GM18520 (cell line): ENCODE results near the gene PCA3.

Experiments
- ATAC-seq: cut with Tn5 transposase; IDR thresholded peaks from one replicate; pipeline ENCODE4 v1.9.1; 2021; ENCODE audit not compliant: unreplicated experiment

The PCA3 gene

DNA sequence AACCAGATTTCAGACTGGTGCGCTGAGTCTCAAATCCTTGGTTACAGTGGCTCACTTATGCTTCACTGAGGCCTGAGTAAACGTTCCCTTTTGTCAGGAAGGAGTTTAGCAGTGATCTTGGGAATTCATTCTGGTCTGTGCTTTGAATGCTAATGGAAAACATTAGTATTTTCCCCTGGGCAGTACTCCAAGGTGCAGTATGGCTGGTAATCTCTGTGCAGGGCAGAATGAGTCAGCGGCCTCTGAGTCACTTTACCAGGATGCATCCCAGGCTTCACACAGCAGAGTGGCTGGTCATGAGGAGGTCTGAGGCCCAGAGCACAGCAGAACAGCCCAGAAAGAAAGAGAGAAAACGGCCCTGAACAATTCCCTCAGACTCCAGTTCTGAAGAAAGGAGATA, 54.0 kb downstream of the PCA3 start:
- ATAC-seq = no peak

- ATAC-seq = no peak
Measured at GRCh38 chr9:76820431-76820830, 56.2 kb downstream of the PCA3 start.

DNA sequence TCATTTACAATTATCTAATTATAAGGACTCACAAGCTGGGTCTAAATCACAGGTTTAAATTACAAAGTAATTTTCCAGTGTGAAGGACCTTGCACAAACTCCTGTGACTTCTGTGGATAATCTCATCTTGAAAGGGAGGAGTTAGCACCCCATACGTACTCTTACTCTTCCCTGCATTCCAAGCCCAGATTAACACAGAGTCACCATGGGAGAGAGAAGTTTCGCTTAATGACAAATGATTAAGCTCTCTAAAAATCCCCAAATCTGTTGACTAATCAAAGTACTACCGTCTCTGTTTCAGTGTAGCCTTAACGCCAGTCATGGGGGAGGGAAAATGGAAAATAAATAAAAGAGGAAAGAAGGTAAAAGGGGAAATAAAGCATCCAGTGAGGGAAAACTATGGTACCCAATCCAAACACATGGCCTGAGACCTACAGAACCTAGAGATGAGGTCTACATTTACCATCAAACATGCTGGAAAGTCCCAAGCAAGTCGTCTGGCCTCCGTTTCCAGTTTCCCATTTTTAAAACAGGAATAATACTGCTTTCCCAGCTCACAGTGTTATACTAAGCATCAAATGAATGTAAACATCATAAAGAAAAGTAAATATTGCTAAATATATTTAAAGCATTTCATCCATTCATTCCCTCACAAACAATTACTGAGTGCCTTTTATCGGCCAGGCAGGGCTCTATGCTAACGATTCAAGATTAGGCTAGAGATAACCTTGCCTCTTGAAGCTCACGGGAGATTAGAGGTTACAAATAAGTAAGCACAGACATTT, 63.2 kb downstream of the PCA3 start:
- no peak for ATAC-seq

- ATAC-seq = no peak
Measured at GRCh38 chr9:76828447-76828846, 64.2 kb downstream of the PCA3 start.

GRCh38 chr9:76835571-76836283, 71.5 kb downstream of the PCA3 start:
- no peak for ATAC-seq
